ENCODE data around the gene NEK5.
"Not testable (repeated sequence)": the region's sequence is repeated elsewhere in the genome, so short reads cannot be mapped to it uniquely, and the experiment has no call there.

DNA sequence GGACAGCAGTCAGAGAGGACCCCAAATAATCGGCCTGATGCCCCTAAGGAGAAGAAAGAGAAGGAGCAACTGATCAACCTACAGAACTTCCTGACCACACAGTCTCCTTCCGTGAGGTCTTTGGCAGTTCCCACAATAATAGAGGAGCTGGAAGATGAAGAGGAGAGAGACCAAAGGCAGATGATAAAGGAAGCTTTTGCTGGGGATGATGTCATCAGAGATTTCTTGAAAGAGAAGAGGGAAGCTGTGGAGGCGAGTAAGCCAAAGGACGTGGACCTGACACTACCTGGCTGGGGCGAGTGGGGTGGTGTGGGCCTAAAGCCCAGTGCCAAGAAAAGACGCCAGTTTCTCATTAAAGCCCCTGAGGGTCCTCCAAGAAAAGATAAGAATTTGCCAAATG lies 98.5 kb downstream of the NEK5 start:
- TF ChIP-seq POLR2A (IDR thresholded peaks at IDR 0.05), result not testable (repeated sequence)
- TF ChIP-seq, protein P1, sequence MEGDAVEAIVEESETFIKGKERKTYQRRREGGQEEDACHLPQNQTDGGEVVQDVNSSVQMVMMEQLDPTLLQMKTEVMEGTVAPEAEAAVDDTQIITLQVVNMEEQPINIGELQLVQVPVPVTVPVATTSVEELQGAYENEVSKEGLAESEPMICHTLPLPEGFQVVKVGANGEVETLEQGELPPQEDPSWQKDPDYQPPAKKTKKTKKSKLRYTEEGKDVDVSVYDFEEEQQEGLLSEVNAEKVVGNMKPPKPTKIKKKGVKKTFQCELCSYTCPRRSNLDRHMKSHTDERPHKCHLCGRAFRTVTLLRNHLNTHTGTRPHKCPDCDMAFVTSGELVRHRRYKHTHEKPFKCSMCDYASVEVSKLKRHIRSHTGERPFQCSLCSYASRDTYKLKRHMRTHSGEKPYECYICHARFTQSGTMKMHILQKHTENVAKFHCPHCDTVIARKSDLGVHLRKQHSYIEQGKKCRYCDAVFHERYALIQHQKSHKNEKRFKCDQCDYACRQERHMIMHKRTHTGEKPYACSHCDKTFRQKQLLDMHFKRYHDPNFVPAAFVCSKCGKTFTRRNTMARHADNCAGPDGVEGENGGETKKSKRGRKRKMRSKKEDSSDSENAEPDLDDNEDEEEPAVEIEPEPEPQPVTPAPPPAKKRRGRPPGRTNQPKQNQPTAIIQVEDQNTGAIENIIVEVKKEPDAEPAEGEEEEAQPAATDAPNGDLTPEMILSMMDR (IDR thresholded peaks at IDR 0.05), result not testable (repeated sequence)

Measured in body of pancreas (tissue), 4 donors.